Brain microvascular endothelial cell (primary cell): ENCODE results near the gene DLG1.

Experiments used
- DNase-seq: peaks from one replicate; pipeline ENCODE4 v3.0.0-alpha.2; 2020
- H3K27ac ChIP-seq: fragments of 250-450 bp; sonication (Bioruptor Pico); 2 replicates; pipeline ENCODE4 v1.5.1; 2020; ENCODE audit warnings: mild to moderate bottlenecking, moderate library complexity
- H3K27me3 ChIP-seq: fragments of 250-450 bp; sonication (Bioruptor Pico); replicated peaks from 2 replicates; pipeline ENCODE4 v1.5.1; 2020; ENCODE audit warnings: mild to moderate bottlenecking
- H3K36me3 ChIP-seq: fragments of 250-450 bp; sonication (Bioruptor Pico); replicated peaks from 2 replicates; pipeline ENCODE4 v1.5.1; 2020; ENCODE audit warnings: mild to moderate bottlenecking
- H3K4me3 ChIP-seq: 2 replicates; pipeline ENCODE4 v1.5.1; 2011; ENCODE audit warnings: low read depth, mild to moderate bottlenecking, control low read depth, low read length, moderate library complexity
- in situ Hi-C: cut with HindIII; loops from 2 replicates; pipeline ENCODE4 v1.10.0; 2017; ENCODE audit warnings: low sequenced_read_pairs, low pct_ligation_motif_present
- TF ChIP-seq, protein P1 (sequence below): IDR thresholded peaks from 2 replicates; pipeline ENCODE4 v1.5.1; 2011; ENCODE audit warnings: low read depth, mild to moderate bottlenecking, moderate library complexity, low read length, control low read depth, inconsistent platforms; ENCODE audit errors: missing control alignments

Gene DLG1

DNA sequence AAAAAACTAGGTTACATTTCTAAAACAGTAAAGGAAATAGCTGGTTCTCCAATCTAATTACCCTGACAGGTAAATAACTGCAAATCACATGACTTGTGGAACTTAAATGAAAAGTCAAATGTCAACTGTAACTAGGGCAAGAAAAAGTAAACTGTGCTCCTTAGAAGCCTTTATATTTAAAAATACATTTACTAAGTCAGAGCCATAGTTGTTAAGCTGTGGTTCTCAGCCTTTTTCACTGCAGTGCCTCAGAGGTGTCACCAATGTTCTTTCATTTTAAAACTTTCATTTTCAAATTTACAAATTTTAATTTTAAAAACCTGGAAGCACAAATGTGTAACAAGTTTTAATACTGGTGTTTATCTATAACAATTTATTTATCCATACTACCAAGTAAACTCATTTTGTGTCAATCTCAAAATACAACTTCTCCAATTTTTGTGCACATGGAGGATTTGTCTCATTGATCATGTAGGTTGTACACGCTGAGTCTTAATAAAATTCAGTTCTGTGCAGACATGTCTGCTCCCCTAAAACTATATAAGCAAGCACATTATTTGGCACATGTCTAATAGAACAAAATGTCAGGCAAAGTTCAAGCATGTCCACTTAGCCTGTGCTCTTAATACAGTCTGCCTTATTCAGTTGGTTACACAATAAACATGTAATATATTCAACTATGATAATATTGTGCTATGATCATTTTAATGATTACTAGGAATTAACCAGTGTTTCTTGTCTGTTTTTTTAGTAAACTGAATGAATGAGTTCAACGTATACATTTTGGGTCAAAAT, 70.4 kb downstream of the DLG1 start:
- DNase-seq: no peak
- H3K27ac ChIP-seq: no peak overlapping the region
- TF ChIP-seq, protein P1, sequence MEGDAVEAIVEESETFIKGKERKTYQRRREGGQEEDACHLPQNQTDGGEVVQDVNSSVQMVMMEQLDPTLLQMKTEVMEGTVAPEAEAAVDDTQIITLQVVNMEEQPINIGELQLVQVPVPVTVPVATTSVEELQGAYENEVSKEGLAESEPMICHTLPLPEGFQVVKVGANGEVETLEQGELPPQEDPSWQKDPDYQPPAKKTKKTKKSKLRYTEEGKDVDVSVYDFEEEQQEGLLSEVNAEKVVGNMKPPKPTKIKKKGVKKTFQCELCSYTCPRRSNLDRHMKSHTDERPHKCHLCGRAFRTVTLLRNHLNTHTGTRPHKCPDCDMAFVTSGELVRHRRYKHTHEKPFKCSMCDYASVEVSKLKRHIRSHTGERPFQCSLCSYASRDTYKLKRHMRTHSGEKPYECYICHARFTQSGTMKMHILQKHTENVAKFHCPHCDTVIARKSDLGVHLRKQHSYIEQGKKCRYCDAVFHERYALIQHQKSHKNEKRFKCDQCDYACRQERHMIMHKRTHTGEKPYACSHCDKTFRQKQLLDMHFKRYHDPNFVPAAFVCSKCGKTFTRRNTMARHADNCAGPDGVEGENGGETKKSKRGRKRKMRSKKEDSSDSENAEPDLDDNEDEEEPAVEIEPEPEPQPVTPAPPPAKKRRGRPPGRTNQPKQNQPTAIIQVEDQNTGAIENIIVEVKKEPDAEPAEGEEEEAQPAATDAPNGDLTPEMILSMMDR: no peak
- H3K36me3 ChIP-seq: peaks cover 5% of the 10 kb centered on the region
- no peak overlapping the region for H3K4me3 ChIP-seq
- in situ Hi-C loops: no loop called here
- H3K27me3 ChIP-seq: no peaks in the 10 kb centered on the region

DNA sequence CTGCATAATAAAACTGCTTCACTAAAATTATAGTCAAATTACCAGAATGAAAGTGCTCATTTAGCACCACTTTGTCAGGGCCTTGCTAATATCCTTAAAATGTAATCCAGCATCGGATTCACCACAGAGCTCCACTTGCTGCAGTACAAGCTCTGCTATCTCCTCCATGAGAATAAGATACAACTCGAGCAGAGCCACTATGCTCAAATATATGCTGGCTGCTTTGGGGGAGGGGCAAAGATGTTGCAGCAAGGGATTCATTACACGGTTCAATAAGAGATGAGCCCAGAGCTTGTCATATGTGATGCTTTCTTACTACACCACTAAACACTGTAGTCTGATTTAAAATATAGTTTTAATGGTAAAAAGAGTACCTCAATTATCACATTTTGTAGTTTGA, 72.2 kb downstream of the DLG1 start:
- in situ Hi-C loops: no loop called here
- Histone ChIP-seq H3K27me3 (no peaks in the 10 kb centered on the region), H3K4me3 (no peak overlapping the region), H3K36me3 (peaks cover 3% of the 10 kb centered on the region), H3K27ac (no peak overlapping the region)
- TF ChIP-seq, protein P1: no peak
- no peak for DNase-seq

DNA sequence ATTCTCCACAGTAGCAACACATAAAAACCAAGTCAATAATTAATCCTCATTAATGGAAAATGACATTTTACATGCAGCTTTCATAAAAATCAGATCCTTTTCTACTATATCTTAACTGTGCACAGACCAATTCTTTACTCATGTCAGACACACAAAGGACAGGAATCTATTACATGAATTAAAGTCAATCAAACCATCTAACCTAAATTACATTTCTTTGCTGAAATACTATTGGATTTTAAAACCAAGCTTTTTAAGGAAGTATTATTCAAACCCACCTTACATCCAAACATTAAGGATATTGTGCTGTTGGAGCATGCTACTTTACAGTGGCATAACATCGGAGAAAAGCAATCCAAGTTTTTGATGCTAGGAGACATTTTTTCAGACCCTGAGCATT, 72.8 kb downstream of the DLG1 start:
- TF ChIP-seq, protein P1: no peak
- in situ Hi-C loops: no loop called here

DNA sequence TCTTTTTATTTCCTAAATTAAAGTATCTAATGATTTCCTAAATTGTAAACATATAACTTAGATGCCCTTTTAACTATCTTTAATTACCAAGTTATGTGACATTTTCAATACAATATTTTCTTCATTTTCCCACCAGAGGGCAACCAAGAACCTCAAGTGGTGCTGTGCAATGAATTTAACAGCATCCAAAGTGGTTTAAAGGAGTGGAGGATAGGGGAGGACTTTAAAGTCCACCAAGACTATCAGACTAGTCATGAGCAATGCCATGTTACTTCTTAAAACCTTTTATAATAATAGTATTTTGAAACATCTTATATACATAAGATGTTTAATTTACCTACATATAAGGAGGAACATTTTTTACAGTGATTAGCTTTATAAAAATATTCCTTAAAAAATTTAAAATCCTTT, 74.4 kb downstream of the DLG1 start:
- no peak for DNase-seq
- H3K36me3 ChIP-seq: no peaks in the 10 kb centered on the region
- no peak overlapping the region for H3K4me3 ChIP-seq
- H3K27ac ChIP-seq: no peak overlapping the region
- TF ChIP-seq, protein P1: peak; percentile 63
- H3K27me3 ChIP-seq: no peaks in the 10 kb centered on the region
- in situ Hi-C loops: no loop called here

More for the DNA sequence above, 72.8 kb downstream of the DLG1 start:
- Histone ChIP-seq H3K36me3 (no peaks in the 10 kb centered on the region), H3K27ac (no peak overlapping the region), H3K27me3 (no peaks in the 10 kb centered on the region), H3K4me3 (no peak overlapping the region)
- DNase-seq: no peak

DNA sequence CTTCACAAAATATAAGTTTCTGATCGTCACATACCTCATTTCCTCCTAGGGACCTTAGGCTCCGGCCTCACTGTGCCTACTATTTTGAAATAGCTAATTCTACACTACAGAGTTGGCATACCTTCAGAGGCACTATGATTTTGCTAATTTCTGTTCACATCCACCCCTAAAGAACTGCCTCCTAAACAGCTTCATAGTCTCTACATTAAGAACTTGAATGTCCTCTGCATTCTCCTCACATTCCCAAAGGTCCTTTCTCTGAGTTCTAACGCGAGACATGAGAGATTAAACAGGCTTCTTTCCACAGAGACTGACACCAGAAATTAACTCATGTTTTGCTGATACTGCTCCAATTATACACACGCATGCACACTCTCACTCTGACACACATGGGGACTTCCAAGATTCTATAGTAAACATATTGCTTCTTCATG, 75.5 kb downstream of the DLG1 start:
- Histone ChIP-seq H3K4me3 (no peak overlapping the region), H3K27ac (no peak overlapping the region), H3K27me3 (no peaks in the 10 kb centered on the region), H3K36me3 (no peaks in the 10 kb centered on the region)
- TF ChIP-seq, protein P1: no peak
- in situ Hi-C loops: no loop called here
- DNase-seq: no peak

DNA sequence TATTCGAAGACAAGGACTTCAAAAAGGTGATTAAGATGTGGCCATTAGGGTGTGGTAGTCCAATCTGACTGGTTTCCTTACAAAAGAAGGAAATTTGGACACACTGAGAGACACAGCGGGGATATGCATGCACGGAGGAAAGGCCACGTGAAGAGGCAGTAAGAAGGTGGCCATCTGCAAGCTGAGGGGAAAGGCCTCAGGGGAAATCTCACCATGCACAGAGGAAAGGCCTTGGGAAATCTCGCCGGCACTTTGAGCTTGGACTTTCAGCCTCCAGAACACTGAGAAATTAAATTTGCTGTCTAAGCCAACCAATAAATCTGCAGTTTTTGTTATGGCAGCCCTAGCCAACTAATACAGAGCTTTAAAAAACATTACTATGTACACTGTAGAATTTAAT, 78.8 kb downstream of the DLG1 start:
- TF ChIP-seq, protein P1: no peak
- H3K4me3 ChIP-seq: no peak overlapping the region
- in situ Hi-C loops: no loop called here
- DNase-seq: no peak
- H3K27ac ChIP-seq: no peak overlapping the region
- H3K36me3 ChIP-seq: no peaks in the 10 kb centered on the region
- no peaks in the 10 kb centered on the region for H3K27me3 ChIP-seq
